Chondrocyte (in vitro differentiated cells): ENCODE results near the gene GABBR2. TPM values are rescaled to one million over a fixed set of nuclear protein-coding genes. Genes with fewer than 3 reads are reported as not detected.

Source experiments
- DNase-seq: peaks from one replicate; pipeline ENCODE4 v3.0.0; 2021; ENCODE audit warnings: mixed read lengths, low spot score
- H3K27ac Mint-ChIP-seq: one replicate; pipeline ENCODE4 v1.8.0; 2021; ENCODE audit warnings: mild to moderate bottlenecking, moderate library complexity, mixed read lengths; ENCODE audit not compliant: unreplicated experiment
- H3K27me3 Mint-ChIP-seq: 2 replicates; pipeline ENCODE4 v1.8.0; 2021; ENCODE audit warnings: low read depth, mixed read lengths
- H3K36me3 Mint-ChIP-seq: 2 replicates; pipeline ENCODE4 v1.8.0; 2021; ENCODE audit warnings: low read depth, mixed read lengths
- H3K4me1 Mint-ChIP-seq: 2 replicates; pipeline ENCODE4 v1.8.0; 2021; ENCODE audit warnings: low read depth, mild to moderate bottlenecking, mixed read lengths
- H3K4me3 Mint-ChIP-seq: one replicate; pipeline ENCODE4 v1.8.0; 2021; ENCODE audit warnings: mild to moderate bottlenecking, moderate library complexity, mixed read lengths; ENCODE audit not compliant: unreplicated experiment
- H3K9me3 Mint-ChIP-seq: 2 replicates; pipeline ENCODE4 v1.8.0; 2021; ENCODE audit warnings: low read depth, mixed read lengths
- CTCF ChIP-seq: fragments of 200-600 bp; sonication (generic); IDR thresholded peaks from 2 replicates; pipeline ENCODE4 v1.5.0; 2021; ENCODE audit warnings: antibody characterized with exemption, mild to moderate bottlenecking, moderate library complexity
- total RNA-seq: library from RNA; stranded (reverse); gene quantifications from 3 replicates; pipeline ENCODE4 v1.2.1, GENCODE V29; 2021

Gene GABBR2
- total RNA-seq, 1 donor from 2014 or later: 0.12 TPM

GRCh38 chr9:98365227-98365669 is 343.5 kb downstream of the GABBR2 start:
- TF ChIP-seq CTCF: peak; percentile 69
- no peak overlapping the region for H3K4me3 Mint-ChIP-seq
- peaks cover 26% of the 10 kb centered on the region for H3K27me3 Mint-ChIP-seq
- no peaks in the 10 kb centered on the region for H3K4me1 Mint-ChIP-seq
- no peak for DNase-seq
- no peak overlapping the region for H3K27ac Mint-ChIP-seq
- H3K36me3 Mint-ChIP-seq: peaks cover 1% of the 10 kb centered on the region
- peaks cover 11% of the 10 kb centered on the region for H3K9me3 Mint-ChIP-seq

- Mint-ChIP-seq H3K27ac (no peak overlapping the region), H3K9me3 (peaks cover 11% of the 10 kb centered on the region), H3K27me3 (peaks cover 29% of the 10 kb centered on the region), H3K36me3 (peaks cover 1% of the 10 kb centered on the region), H3K4me3 (no peak overlapping the region), H3K4me1 (no peaks in the 10 kb centered on the region)
- TF ChIP-seq CTCF: no peak
- DNase-seq: no peak
These were observed 344.6 kb downstream of the GABBR2 start for GRCh38 chr9:98364086-98364485.

GRCh38 chr9:98363644-98364043 is 345.1 kb downstream of the GABBR2 start:
- Mint-ChIP-seq H3K9me3 (peaks cover 11% of the 10 kb centered on the region), H3K27ac (no peak overlapping the region), H3K4me3 (no peak overlapping the region), H3K36me3 (peaks cover 1% of the 10 kb centered on the region), H3K4me1 (no peaks in the 10 kb centered on the region), H3K27me3 (peaks cover 29% of the 10 kb centered on the region)
- no peak for TF ChIP-seq CTCF
- no peak for DNase-seq

- H3K36me3 Mint-ChIP-seq: peaks cover 1% of the 10 kb centered on the region
- peaks cover 7% of the 10 kb centered on the region for H3K4me1 Mint-ChIP-seq
- peaks cover 11% of the 10 kb centered on the region for H3K9me3 Mint-ChIP-seq
- H3K27me3 Mint-ChIP-seq: peaks cover 26% of the 10 kb centered on the region
- H3K4me3 Mint-ChIP-seq: no peak overlapping the region
- no peak for DNase-seq
- no peak overlapping the region for H3K27ac Mint-ChIP-seq
- no peak for TF ChIP-seq CTCF
These were observed 346.0 kb downstream of the GABBR2 start for GRCh38 chr9:98362624-98363252.

- peaks cover 19% of the 10 kb centered on the region for H3K27me3 Mint-ChIP-seq
- no peak for DNase-seq
- peaks cover 7% of the 10 kb centered on the region for H3K4me1 Mint-ChIP-seq
- H3K9me3 Mint-ChIP-seq: peaks cover 11% of the 10 kb centered on the region
- no peak overlapping the region for H3K27ac Mint-ChIP-seq
- no peak overlapping the region for H3K4me3 Mint-ChIP-seq
- H3K36me3 Mint-ChIP-seq: peaks cover 1% of the 10 kb centered on the region
- TF ChIP-seq CTCF: no peak
These were observed 347.1 kb downstream of the GABBR2 start for GRCh38 chr9:98361645-98362044.
